ENCODE measurements around the gene BOD1L1. TPM values are rescaled to one million over a fixed set of nuclear protein-coding genes. Genes with fewer than 3 reads are reported as not detected.

BOD1L1 gene
- total and polyA plus RNA-seq, 2 of the 8 experiments (the other 6 are each of a cell fraction or from before 2014, with no cell fraction given): 6.8 to 39.3 TPM

- Histone ChIP-seq H3K27me3 (replicated peaks in 1 of 4; ENCODE audit: control insufficient read depth in 3 of 4, extremely low read depth in 1 of 4, insufficient read depth in 3 of 4, low read length in 3 of 4) (peaks cover 87 to 100% (median 98%) of the 10 kb centered on the region in 4 experiments), H3K79me2 (ENCODE audit: control insufficient read depth in 1 of 2, insufficient read depth in 2 of 2, low read length in 2 of 2) (no peaks in the 10 kb centered on the region), H3K27ac (ENCODE audit: low read depth, low read length) (no peak overlapping the region), H2AFZ (ENCODE audit: low read length) (no peak overlapping the region), H4K5ac (ENCODE audit: insufficient read length, low read depth, low read length) (no peak overlapping the region), H3K4me3 (ENCODE audit: extremely low read depth in 1 of 4, insufficient read depth in 2 of 4, low read depth in 3 of 4, low read length in 4 of 4) (peak overlapping the region in 1 of 4 experiments; percentile 34; a peak in 2 of 8 replicates), H4K91ac (replicated peaks; ENCODE audit: insufficient read length, low read length) (no peak overlapping the region), H3K79me1 (ENCODE audit: low read depth, low read length) (no peaks in the 10 kb centered on the region), H3K9ac (replicated peaks in 1 of 4; ENCODE audit: extremely low read depth in 1 of 4, low read depth in 3 of 4, low read length in 3 of 4) (no peak overlapping the region), H2AK5ac (ENCODE audit: low read depth, low read length) (no peak overlapping the region; the same call in 1 of the 2 replicates), H3K4me2 (ENCODE audit: insufficient read depth in 1 of 2, low read depth in 2 of 2, low read length in 2 of 2) (peak overlapping the region; percentile 33 to 52; a peak in 3 of 4 replicates), H3K4ac (replicated peaks; ENCODE audit: insufficient read length, low read depth, low read length) (no peak overlapping the region), H3K23me2 (ENCODE audit: low read depth, low read length) (peaks cover 4% of the 10 kb centered on the region), H3K4me1 (replicated peaks in 1 of 4; ENCODE audit: control insufficient read depth in 3 of 4, insufficient read depth in 4 of 4, low read length in 3 of 4) (peaks cover 12 to 40% (median 15%) of the 10 kb centered on the region in 4 experiments), H2BK15ac (ENCODE audit: low read length) (peak overlapping the region; percentile 98; the same call in 1 of the 2 replicates), H3K56ac (replicated peaks; ENCODE audit: insufficient read length, low read depth, low read length) (no peak overlapping the region), H4K8ac (ENCODE audit: extremely low read depth, insufficient read depth, low read length) (no peak overlapping the region; the same call in 1 of the 2 replicates), H2BK20ac (ENCODE audit: low read length) (no peak overlapping the region), H2BK12ac (ENCODE audit: low read depth, low read length) (peak overlapping the region; percentile 65; the same call in 1 of the 2 replicates), H3K9me3 (ENCODE audit: insufficient read depth in 2 of 2, low read depth in 1 of 2, low read length in 1 of 2) (peaks cover 0 to 3% of the 10 kb centered on the region in 2 experiments; a peak in 2 of 4 replicates), H3K18ac (ENCODE audit: extremely low read depth, low read length) (peak overlapping the region; percentile 26; the same call in 1 of the 2 replicates), H4K20me1 (replicated peaks in 1 of 2; ENCODE audit: control insufficient read depth in 1 of 2, insufficient read depth in 2 of 2, low read length in 2 of 2) (peaks cover 10 to 40% of the 10 kb centered on the region in 2 experiments), H3K14ac (ENCODE audit: insufficient read length) (no peak overlapping the region), H2BK5ac (ENCODE audit: low read depth, low read length) (no peak overlapping the region), H2BK120ac (replicated peaks; ENCODE audit: low read depth, low read length) (no peak overlapping the region), H3K36me3 (ENCODE audit: control insufficient read depth in 2 of 4, insufficient read depth in 4 of 4, low read length in 3 of 4) (no peaks in the 10 kb centered on the region), H3K23ac (ENCODE audit: insufficient read length) (no peak overlapping the region)
- peak in 1 of 2 experiments; percentile 62 for DNase-seq (ENCODE audit: low read depth in 1 of 2, low spot score in 2 of 2)
- POLR2A ChIA-PET (ENCODE audit: partially characterized antibody): interaction anchor here (0.9 to 1.8 kb wide), 6 partner anchors 8 to 51 kb away, joined by 3 to 6 read pairs (median 3); partner anchors contain the start of gene NKX3-2
- CTCF ChIA-PET (ENCODE audit: partially characterized antibody): interaction anchor here (0.6 to 5.8 kb wide), 10 partner anchors 8 to 508 kb away, joined by 3 to 35 read pairs (median 4); partner anchors contain the start of gene NKX3-2
- no peak for FAIRE-seq
- WGBS, 2 experiments (ENCODE audit: extremely low coverage in 1 of 2, insufficient coverage in 1 of 2, insufficient read length in 1 of 2, insufficient replicate concordance in 2 of 2, low coverage in 1 of 2, low lambda C conversion rate in 2 of 2, missing lambda C conversion rate in 1 of 2): 4% methylated on average over 30 of the region's 32 CpGs; no CpG with 5 or more reads in 1 of the 2 experiments
- TF ChIP-seq CBX8 (IDR thresholded peaks at IDR 0.05; ENCODE audit: borderline replicate concordance, low read depth, low read length) (peak; percentile 53; the same call in 1 of the 2 replicates), CTBP2 (IDR thresholded peaks at IDR 0.05; ENCODE audit: borderline replicate concordance, insufficient read depth, insufficient read length, low read length) (peak; percentile 59), SUZ12 (IDR thresholded peaks at IDR 0.05; ENCODE audit: low read length) (peak; percentile 85; the same call in 1 of the 2 replicates), HDAC6 (IDR thresholded peaks at IDR 0.05; ENCODE audit: low read depth, low read length) (no peak), SIN3A (conservative IDR thresholded peaks at IDR 0.05 in 1 of 2, IDR thresholded peaks at IDR 0.05 in 1 of 2; ENCODE audit: low read depth in 1 of 2, low read length in 2 of 2) (0 out of 4 replicates have a peak, but pooled peaks of 1 of the 2 experiments have one; percentile 8), CTCF (IDR thresholded peaks at IDR 0.05; ENCODE audit: control extremely low read depth in 1 of 3, insufficient read depth in 1 of 3, low read depth in 1 of 3, low read length in 3 of 3) (peak in 1 of 3 experiments; percentile 5; a peak in 1 of 4 replicates), EZH2 (IDR thresholded peaks at IDR 0.05; ENCODE audit: low read depth, low read length, severe bottlenecking) (peak; percentile 89)
Measured at GRCh38 chr4:13534344-13535063, 93.0 kb downstream of the BOD1L1 start.

Measured in H1 (cell line).